Epithelial cell of esophagus (primary cell): Measurements from ENCODE around the gene PIF1.

Source experiments
- DNase-seq: peaks from one replicate; pipeline ENCODE4 v3.0.0; 2010; ENCODE audit warnings: low read depth
- H3K4me3 ChIP-seq: 2 replicates; pipeline ENCODE4 v1.5.1; 2011; ENCODE audit warnings: mild to moderate bottlenecking, low read length, control low read depth
- TF ChIP-seq, protein P1 (sequence below): IDR thresholded peaks from 2 replicates; pipeline ENCODE4 v1.5.1; 2011; ENCODE audit warnings: low read depth, mild to moderate bottlenecking, low read length, control low read depth, inconsistent platforms; ENCODE audit not compliant: insufficient read depth; ENCODE audit errors: missing control alignments

PIF1 gene

DNA sequence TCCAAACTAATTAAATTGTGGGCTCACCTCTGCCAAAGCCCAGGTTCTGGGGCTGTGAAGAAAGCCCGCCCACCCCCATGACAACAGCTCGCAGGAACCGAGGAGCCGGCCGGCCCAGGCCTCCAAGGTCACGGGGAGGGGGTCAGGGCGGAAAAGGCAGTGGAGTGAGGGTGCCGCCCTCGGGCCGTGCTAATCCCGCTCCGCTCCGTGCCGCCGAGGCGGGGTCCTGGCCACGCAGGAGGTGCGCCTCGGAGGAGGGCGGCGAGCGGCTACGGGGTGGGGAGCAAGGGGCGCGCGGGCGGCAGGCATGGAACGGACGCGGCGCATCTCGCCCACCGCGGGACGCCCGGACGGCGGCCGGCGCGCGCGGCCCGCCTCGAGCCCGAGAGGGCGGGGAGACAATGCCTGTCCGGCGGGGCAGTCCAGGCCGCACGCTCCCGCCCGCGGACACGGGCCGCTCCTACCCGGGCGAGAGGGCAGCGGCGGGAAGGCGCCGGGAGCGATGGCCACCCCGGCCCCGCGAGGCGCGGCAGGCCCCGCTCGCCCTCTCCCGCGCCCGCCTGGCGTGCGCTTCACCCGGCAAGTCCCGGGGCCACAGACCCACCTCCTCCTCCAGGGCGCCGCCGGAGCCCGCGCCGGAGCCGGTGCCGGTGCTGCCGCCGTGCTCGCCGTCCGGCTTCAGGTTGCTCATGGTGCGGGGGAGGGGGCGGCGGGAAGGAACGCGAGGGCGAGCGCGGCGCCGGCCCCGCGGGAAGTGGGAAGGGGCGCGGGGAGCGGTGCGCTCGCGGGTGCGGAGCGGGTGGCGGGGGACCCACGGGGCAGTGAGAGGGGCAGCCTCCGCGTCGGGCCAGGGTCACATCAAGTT, 50.6 kb downstream of the PIF1 start:
- TF ChIP-seq, protein P1, sequence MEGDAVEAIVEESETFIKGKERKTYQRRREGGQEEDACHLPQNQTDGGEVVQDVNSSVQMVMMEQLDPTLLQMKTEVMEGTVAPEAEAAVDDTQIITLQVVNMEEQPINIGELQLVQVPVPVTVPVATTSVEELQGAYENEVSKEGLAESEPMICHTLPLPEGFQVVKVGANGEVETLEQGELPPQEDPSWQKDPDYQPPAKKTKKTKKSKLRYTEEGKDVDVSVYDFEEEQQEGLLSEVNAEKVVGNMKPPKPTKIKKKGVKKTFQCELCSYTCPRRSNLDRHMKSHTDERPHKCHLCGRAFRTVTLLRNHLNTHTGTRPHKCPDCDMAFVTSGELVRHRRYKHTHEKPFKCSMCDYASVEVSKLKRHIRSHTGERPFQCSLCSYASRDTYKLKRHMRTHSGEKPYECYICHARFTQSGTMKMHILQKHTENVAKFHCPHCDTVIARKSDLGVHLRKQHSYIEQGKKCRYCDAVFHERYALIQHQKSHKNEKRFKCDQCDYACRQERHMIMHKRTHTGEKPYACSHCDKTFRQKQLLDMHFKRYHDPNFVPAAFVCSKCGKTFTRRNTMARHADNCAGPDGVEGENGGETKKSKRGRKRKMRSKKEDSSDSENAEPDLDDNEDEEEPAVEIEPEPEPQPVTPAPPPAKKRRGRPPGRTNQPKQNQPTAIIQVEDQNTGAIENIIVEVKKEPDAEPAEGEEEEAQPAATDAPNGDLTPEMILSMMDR, result no peak
- H3K4me3 ChIP-seq, result no peak overlapping the region
- DNase-seq, result no peak

DNA sequence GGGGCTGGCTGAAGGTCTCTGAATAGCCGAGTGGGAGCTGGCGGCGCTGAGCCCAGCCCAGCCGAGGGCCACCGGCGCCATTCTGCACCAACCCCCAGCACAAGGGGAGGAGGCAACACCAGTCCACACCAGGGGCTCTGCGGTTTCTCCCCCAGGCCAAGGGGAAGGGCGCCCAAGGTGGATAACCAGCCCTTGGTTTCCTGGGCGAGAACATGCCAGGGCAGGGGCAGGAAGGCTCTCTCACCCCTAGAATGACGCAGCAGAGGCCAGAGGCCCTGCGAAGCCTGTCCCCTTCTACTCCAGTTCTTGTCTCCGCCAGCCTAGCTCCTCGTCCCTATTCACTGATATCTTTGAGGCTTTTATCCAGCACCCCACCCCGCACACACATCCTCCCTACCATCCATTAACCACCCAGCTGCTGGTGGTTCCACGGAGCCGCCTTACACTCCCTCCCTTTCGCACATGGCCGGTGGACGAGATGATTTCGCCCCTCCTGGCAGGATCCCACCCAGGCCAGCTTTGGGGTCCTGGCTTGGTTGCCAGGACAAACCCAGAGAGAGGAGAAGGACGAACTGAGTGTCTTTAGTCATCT, 51.3 kb downstream of the PIF1 start:
- no peak overlapping the region for H3K4me3 ChIP-seq
- TF ChIP-seq, protein P1, result no peak
- DNase-seq, result no peak

DNA sequence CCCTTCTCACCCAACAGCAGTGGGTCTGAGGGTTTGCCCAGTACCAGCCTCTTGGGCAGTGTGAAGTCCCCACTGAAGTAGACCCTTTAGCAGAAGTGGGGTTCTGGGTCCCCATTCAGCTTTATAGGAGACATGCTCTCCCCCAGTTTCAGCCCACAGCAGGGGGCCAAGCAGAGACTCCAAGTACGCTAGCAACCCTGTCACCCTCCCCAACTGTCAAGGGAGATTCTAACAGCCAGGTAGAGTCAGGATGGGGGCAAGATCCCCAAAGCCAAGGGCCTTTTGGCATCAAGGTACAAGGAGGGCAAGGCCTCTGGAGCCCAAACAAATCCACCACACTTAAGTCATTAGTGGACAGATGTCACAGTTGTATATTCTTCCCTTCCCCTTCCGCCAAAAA, 51.8 kb downstream of the PIF1 start:
- no peak for DNase-seq
- H3K4me3 ChIP-seq, result no peak overlapping the region
- TF ChIP-seq, protein P1, result no peak

DNA sequence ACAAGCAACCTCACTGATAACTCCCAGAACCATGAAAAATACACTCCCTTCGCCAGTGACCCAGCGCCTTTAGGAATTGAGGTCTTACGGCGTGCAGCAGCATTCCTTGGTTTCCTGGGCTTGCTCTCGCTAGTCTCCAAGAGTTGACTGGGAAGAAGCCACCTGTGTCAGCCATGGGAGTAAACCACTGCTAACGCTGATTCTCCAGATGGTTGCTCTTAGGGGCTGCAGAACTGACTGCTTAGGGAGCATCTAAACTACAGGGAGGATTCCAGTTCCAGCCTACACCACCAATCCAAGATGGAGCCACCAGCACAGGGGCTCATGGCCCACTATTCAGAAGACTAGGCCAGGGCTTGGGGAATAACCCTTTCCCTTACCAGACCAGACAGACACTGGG, 52.5 kb downstream of the PIF1 start:
- no peak for DNase-seq
- no peak overlapping the region for H3K4me3 ChIP-seq
- TF ChIP-seq, protein P1, result no peak

DNA sequence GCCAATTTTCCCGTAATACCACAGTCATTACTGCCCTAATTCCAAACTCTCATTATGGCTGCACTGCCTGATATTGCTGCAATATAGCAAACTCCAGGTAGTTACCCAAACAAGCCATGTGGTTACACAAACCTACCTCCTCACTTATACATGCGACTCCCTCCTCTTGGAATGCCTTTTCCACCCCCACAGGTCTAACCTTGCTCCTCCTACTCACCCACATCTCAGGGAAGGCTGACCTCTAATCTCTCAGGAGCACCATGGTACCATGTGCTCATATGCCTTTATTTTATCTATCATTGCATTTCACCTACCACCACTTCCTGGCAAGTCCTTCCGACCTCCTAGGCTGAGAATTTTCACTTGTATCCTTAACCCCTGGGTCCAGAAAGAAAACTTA, 53.0 kb downstream of the PIF1 start:
- DNase-seq, result no peak
- no peak overlapping the region for H3K4me3 ChIP-seq
- TF ChIP-seq, protein P1, result no peak

DNA sequence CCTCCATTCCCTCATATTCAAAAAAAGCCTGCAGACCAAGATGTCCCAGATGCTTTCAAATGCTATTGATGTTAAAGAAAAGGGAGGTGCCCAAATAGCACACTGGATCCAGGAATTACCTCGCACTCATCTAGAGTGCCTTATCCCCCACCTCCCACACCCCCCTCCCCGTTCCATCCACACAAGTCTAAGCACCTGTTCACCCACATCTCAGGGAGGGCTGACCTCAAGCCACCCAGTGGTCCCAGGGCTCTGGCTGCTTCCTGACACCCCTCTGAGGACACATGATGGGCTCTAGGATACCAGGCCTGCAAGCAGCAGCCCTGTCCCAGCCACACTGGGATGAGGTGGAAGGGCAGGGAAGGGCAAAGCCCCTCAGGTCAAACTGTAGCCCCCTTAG, 54.8 kb downstream of the PIF1 start:
- TF ChIP-seq, protein P1, result no peak
- no peak for DNase-seq
- H3K4me3 ChIP-seq, result no peak overlapping the region
